HG03469 (cell line): Measurements from ENCODE around the gene TSPAN15.

Source experiments
- ATAC-seq: cut with Tn5 transposase; IDR thresholded peaks from one replicate; pipeline ENCODE4 v1.9.1; 2021; ENCODE audit warnings: mild to moderate bottlenecking, moderate library complexity, moderate number of reproducible peaks; ENCODE audit not compliant: unreplicated experiment

Gene TSPAN15

DNA sequence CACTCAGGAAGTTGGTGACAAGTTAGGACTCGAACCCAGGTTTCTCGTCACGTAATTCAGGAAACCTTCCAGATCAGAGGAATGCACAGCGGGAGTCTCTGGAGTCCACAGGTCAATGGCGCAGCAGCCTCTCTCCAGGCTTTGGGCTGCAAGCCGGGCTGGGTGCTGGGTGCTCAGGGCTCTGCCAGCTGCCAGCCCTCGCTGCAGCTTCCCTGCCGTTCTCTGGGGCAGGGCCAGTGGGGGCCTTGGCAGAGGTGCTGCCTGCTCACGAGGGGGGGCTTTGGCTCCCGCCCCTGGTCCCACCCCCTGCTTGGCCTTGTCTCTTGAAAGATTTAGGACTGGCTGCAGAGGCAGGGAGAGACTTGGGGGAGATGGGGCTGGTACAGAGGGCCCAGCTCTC is 34.6 kb upstream of the TSPAN15 start, which contains the start of gene TACR2:
Gene TACR2 (minus strand): TSS at position 224 of the 400 bp plus-strand sequence. CDS start 595 bp downstream, outside the sequence.
- ATAC-seq, result no peak

- no peak for ATAC-seq
Observed at GRCh38 chr10:69417542-69417941, 33.7 kb upstream of the TSPAN15 start.

DNA sequence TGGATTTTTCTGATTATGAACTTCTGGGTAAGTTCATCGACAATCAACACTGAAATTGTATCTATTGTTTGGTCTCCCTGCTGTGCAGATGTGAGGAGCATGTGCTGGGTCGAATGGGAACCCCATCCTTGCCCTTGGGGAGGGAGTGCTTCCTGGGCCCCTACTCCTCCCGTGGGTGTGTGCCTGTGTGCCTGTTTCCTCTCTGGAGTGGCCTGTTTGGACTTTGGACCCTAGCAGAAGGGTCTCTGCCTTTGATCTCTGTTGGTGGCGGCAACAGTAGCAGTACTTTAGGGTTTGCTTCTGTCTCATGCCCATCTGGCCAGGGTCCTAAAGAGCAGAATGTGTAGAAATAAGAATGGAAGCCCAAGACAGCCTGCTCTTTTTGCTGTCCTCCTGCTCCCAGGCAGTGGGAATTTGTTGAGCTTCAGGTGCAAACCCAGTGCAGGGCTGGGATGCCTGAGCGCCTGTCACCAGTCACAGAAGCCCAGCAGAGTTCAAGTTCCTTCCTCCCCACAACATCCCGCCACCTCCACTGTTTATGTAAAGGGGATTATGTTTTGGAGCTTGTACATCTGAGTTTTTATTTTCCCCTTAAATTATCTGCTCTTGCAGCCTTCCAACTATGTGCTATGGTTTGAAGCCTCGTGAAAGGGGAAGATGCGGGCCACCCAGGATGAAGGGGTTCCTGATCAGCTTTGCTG is 33.1 kb upstream of the TSPAN15 start:
- ATAC-seq, result no peak

GRCh38 chr10:69419096-69419743 is 32.0 kb upstream of the TSPAN15 start:
- ATAC-seq, result no peak

- no peak for ATAC-seq
Observed at GRCh38 chr10:69419744-69420126, 31.5 kb upstream of the TSPAN15 start.

GRCh38 chr10:69421611-69422308 is 29.5 kb upstream of the TSPAN15 start:
- no peak for ATAC-seq

- no peak for ATAC-seq
Observed at GRCh38 chr10:69422676-69423075, 28.6 kb upstream of the TSPAN15 start.

- ATAC-seq, result no peak
Observed at GRCh38 chr10:69425041-69425440, 26.2 kb upstream of the TSPAN15 start.

GRCh38 chr10:69425511-69426298 is 25.6 kb upstream of the TSPAN15 start:
- ATAC-seq, result no peak

DNA sequence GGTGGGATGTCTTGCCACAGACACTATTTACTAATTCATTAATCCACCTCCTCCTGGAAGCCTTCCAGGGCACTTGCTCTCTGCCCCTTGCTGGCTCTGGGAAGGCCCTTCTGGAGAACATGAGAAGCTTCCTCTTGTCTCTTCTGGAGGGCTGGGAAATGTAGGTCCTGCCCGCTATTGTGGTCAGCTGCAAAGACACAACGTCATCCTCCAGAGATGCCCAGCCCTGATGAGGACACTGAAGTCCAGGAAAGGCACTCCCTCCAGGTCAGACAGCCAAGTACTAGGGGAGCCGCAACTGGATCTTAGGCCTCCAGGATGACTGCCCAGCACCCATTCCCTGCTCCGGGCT is 24.9 kb upstream of the TSPAN15 start:
- no peak for ATAC-seq

DNA sequence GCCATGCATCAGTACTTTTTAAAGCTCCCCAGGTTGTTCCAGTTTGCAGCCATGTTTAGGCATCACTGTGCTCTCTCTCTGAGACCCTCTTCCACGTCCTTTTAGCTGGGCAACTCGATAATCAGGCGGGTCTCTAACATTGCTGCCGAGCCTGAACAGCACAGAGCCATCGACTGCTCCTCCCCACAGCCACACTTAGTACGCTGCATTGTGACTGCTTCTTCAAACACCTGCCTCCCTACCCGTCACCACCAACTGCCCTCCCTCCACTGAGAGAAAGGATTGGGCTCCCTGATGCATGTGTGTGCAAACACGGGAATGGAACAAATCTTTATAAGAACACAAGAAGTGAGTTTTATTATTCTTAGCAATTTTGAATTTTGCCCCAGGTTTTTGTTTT is 23.1 kb upstream of the TSPAN15 start:
- no peak for ATAC-seq

DNA sequence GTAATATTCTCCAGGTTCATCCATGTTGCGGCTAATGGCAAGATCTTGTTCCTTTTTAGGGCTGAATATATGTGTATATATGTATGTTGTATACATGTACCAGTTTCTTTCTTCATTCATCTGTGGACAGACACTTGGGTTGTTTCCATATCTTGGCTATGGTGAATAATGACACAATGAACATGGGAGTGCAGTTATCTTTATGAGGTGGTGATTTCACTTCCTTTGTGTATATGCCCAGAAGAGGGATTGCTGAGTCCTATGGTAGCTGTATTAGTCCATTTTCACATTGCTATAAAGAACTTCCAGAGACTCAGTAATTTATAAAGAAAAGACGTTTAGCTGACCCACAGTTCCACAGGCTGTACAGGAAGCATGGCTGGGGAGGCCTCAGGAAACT is 17.1 kb upstream of the TSPAN15 start:
- ATAC-seq, result no peak

GRCh38 chr10:69434926-69435325 is 16.3 kb upstream of the TSPAN15 start:
- ATAC-seq, result no peak

- no peak for ATAC-seq
Observed at GRCh38 chr10:69435966-69436520, 15.2 kb upstream of the TSPAN15 start.

GRCh38 chr10:69437321-69438259 is 13.7 kb upstream of the TSPAN15 start:
- ATAC-seq, result no peak

GRCh38 chr10:69438536-69439349 is 12.5 kb upstream of the TSPAN15 start:
- ATAC-seq, result no peak

GRCh38 chr10:69439350-69439739 is 11.9 kb upstream of the TSPAN15 start:
- no peak for ATAC-seq

DNA sequence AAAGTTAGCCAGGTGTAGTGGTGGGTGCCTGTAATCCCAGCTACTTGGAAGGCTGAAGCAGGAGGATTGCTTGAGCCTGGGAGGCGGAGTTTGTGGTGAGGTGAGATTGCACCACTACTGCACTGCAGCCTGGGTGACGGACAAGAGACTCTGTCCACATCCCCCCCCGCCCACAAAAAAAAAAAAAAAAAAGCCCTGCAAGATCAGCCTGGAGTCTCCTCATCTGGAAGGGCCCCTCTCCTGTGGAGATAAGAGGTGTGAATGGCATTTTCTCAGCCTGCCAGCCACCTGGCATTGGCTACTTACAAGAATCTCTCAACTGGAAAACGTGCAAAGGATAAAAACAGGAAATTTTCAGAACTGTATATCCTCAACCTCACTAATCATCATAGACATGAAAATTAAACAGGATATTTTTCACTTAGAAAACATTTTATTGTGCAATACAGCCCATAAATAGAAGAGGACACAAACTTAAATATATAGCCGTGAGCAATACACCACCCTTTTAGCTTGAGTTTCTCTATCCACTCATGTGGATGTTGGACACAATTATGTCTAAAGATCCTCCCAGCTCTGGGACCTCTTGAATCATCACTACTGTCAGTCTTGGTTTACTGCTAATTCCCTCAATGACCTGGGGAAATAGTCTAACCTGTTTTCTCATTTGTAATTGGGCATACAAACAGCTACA is 11.3 kb upstream of the TSPAN15 start:
- no peak for ATAC-seq
